SJCRH30 (cell line): Measurements from ENCODE around the gene KCNE5. TPM values are rescaled to one million over a fixed set of nuclear protein-coding genes. Genes with fewer than 3 reads are reported as not detected.
"Not testable (repeated sequence)": the region's sequence is repeated elsewhere in the genome, so short reads cannot be mapped to it uniquely, and the experiment has no call there.

ENCODE experiments used
- DNase-seq, 2 experiments: peaks; one replicate each; pipeline ENCODE4 v3.0.0-alpha.2; 2015 to 2020
- H3K27ac ChIP-seq: fragments of 250-450 bp; sonication (Bioruptor Pico); 2 replicates; pipeline ENCODE4 v1.5.1; 2020; ENCODE audit warnings: mild to moderate bottlenecking, moderate library complexity
- H3K27me3 ChIP-seq: fragments of 250-450 bp; sonication (Bioruptor Pico); 2 replicates; pipeline ENCODE4 v1.5.1; 2020; ENCODE audit warnings: mild to moderate bottlenecking, moderate library complexity
- H3K36me3 ChIP-seq: fragments of 250-450 bp; sonication (Bioruptor Pico); 2 replicates; pipeline ENCODE4 v1.5.1; 2020; ENCODE audit warnings: mild to moderate bottlenecking, moderate library complexity
- H3K4me1 ChIP-seq: fragments of 250-450 bp; sonication (Bioruptor Pico); 2 replicates; pipeline ENCODE4 v1.5.1; 2020; ENCODE audit warnings: mild to moderate bottlenecking, moderate library complexity
- H3K4me3 ChIP-seq: fragments of 250-450 bp; sonication (Bioruptor Pico); 2 replicates; pipeline ENCODE4 v1.5.1; 2020; ENCODE audit warnings: mild to moderate bottlenecking, moderate library complexity
- H3K9me3 ChIP-seq: fragments of 250-450 bp; sonication (Bioruptor Pico); replicated peaks from 2 replicates; pipeline ENCODE4 v1.5.1; 2020; ENCODE audit warnings: mild to moderate bottlenecking, moderate library complexity
- total RNA-seq: library from RNA; depleted of rRNA; stranded (reverse); fragments of >200 nt; shearing (Covaris generic); gene quantifications from 2 replicates; pipeline ENCODE4 v1.2.3, GENCODE V29; 2014; rRNA removed

The KCNE5 gene
- total RNA-seq: 0.10 and 0.12 TPM in 2 replicates

- Histone ChIP-seq H3K27me3 (no peaks in the 10 kb centered on the region), H3K9me3 (no peaks in the 10 kb centered on the region), H3K4me3 (no peak within 1 kb of the TSS), H3K36me3 (no peaks in the 10 kb centered on the region), H3K27ac (no peak within 1 kb of the TSS), H3K4me1 (no peaks in the 10 kb centered on the region)
- DNase-seq: no peak
Observed at GRCh38 chrX:109624641-109625616, at the start of gene KCNE5. KCNE5 (minus strand) TSS chrX:109625172; CDS start chrX:109625020, 152 bp downstream.

- Histone ChIP-seq H3K9me3 (no peaks in the 10 kb centered on the region), H3K36me3 (peaks cover 3% of the 10 kb centered on the region; the same call in 1 of the 2 replicates), H3K4me3 (no peak overlapping the region), H3K27ac (no peak overlapping the region), H3K27me3 (no peaks in the 10 kb centered on the region), H3K4me1 (no peaks in the 10 kb centered on the region)
- DNase-seq: no peak
Observed at GRCh38 chrX:109672239-109672638, 47.3 kb upstream of the KCNE5 start.

GRCh38 chrX:109671170-109671569 lies 46.2 kb upstream of the KCNE5 start:
- H3K4me1 ChIP-seq, H3K36me3 ChIP-seq, H3K27ac ChIP-seq, H3K27me3 ChIP-seq, DNase-seq, H3K9me3 ChIP-seq, H3K4me3 ChIP-seq: not testable (repeated sequence)

GRCh38 chrX:109667986-109668385 lies 43.0 kb upstream of the KCNE5 start:
- no peaks in the 10 kb centered on the region for H3K27me3 ChIP-seq
- DNase-seq: no peak
- no peak overlapping the region for H3K27ac ChIP-seq
- H3K9me3 ChIP-seq: no peaks in the 10 kb centered on the region
- H3K4me1 ChIP-seq: no peaks in the 10 kb centered on the region
- peaks cover 3% of the 10 kb centered on the region; the same call in 1 of the 2 replicates for H3K36me3 ChIP-seq
- no peak overlapping the region for H3K4me3 ChIP-seq

- no peaks in the 10 kb centered on the region for H3K4me1 ChIP-seq
- DNase-seq: no peak
- H3K27ac ChIP-seq: no peak overlapping the region
- no peaks in the 10 kb centered on the region for H3K9me3 ChIP-seq
- H3K4me3 ChIP-seq: no peak overlapping the region
- H3K27me3 ChIP-seq: no peaks in the 10 kb centered on the region
- H3K36me3 ChIP-seq: no peaks in the 10 kb centered on the region
Observed at GRCh38 chrX:109660435-109661143, 35.6 kb upstream of the KCNE5 start.

- Histone ChIP-seq H3K36me3 (no peaks in the 10 kb centered on the region), H3K9me3 (no peaks in the 10 kb centered on the region), H3K27me3 (no peaks in the 10 kb centered on the region), H3K27ac (no peak overlapping the region), H3K4me1 (no peaks in the 10 kb centered on the region), H3K4me3 (no peak overlapping the region)
- no peak for DNase-seq
Observed at GRCh38 chrX:109658391-109658790, 33.4 kb upstream of the KCNE5 start.

- DNase-seq, H3K27me3 ChIP-seq, H3K4me3 ChIP-seq, H3K4me1 ChIP-seq, H3K27ac ChIP-seq, H3K36me3 ChIP-seq, H3K9me3 ChIP-seq: not testable (repeated sequence)
Observed at GRCh38 chrX:109657364-109657763, 32.4 kb upstream of the KCNE5 start.

GRCh38 chrX:109656774-109657173 lies 31.8 kb upstream of the KCNE5 start:
- peak in 1 of 2 experiments; percentile 4 for DNase-seq
- Histone ChIP-seq H3K4me3 (no peak overlapping the region), H3K27me3 (no peaks in the 10 kb centered on the region), H3K4me1 (no peaks in the 10 kb centered on the region), H3K36me3 (no peaks in the 10 kb centered on the region), H3K9me3 (no peaks in the 10 kb centered on the region), H3K27ac (no peak overlapping the region)

GRCh38 chrX:109655502-109656201 lies 30.7 kb upstream of the KCNE5 start:
- Histone ChIP-seq H3K27me3 (no peaks in the 10 kb centered on the region), H3K27ac (no peak overlapping the region), H3K4me1 (no peaks in the 10 kb centered on the region), H3K36me3 (no peaks in the 10 kb centered on the region), H3K9me3 (no peaks in the 10 kb centered on the region), H3K4me3 (no peak overlapping the region)
- no peak for DNase-seq

GRCh38 chrX:109654516-109655109 lies 29.6 kb upstream of the KCNE5 start:
- no peak for DNase-seq
- Histone ChIP-seq H3K4me1 (no peaks in the 10 kb centered on the region), H3K27ac (no peak overlapping the region), H3K4me3 (no peak overlapping the region), H3K9me3 (no peaks in the 10 kb centered on the region), H3K27me3 (no peaks in the 10 kb centered on the region), H3K36me3 (no peaks in the 10 kb centered on the region)

GRCh38 chrX:109644671-109645070 lies 19.7 kb upstream of the KCNE5 start:
- not testable (repeated sequence) for H3K4me1 ChIP-seq, H3K4me3 ChIP-seq, H3K27ac ChIP-seq, DNase-seq, H3K9me3 ChIP-seq, H3K27me3 ChIP-seq, H3K36me3 ChIP-seq

- no peak overlapping the region for H3K4me3 ChIP-seq
- H3K9me3 ChIP-seq: no peaks in the 10 kb centered on the region
- H3K36me3 ChIP-seq: no peaks in the 10 kb centered on the region
- H3K4me1 ChIP-seq: no peaks in the 10 kb centered on the region
- no peak for DNase-seq
- H3K27ac ChIP-seq: no peak overlapping the region
- no peaks in the 10 kb centered on the region for H3K27me3 ChIP-seq
Observed at GRCh38 chrX:109643687-109644086, 18.7 kb upstream of the KCNE5 start.

- no peaks in the 10 kb centered on the region for H3K9me3 ChIP-seq
- H3K27ac ChIP-seq: no peak overlapping the region
- H3K27me3 ChIP-seq: no peaks in the 10 kb centered on the region
- DNase-seq: no peak
- no peaks in the 10 kb centered on the region for H3K36me3 ChIP-seq
- no peaks in the 10 kb centered on the region for H3K4me1 ChIP-seq
- no peak overlapping the region for H3K4me3 ChIP-seq
Observed at GRCh38 chrX:109638158-109638557, 13.2 kb upstream of the KCNE5 start.

- H3K4me3 ChIP-seq, H3K4me1 ChIP-seq, H3K36me3 ChIP-seq, H3K27me3 ChIP-seq, H3K27ac ChIP-seq, DNase-seq, H3K9me3 ChIP-seq: not testable (repeated sequence)
Observed at GRCh38 chrX:109637477-109637876, 12.5 kb upstream of the KCNE5 start.
